Right renal cortex interstitium (tissue), 3 donors: Measurements from ENCODE around the gene PSTPIP2. TPM values are rescaled to one million over a fixed set of nuclear protein-coding genes. Genes with fewer than 3 reads are reported as not detected.

Experiments used
- DNase-seq, 3 donors: peaks; one replicate each; pipeline ENCODE4 v3.0.0-alpha.2; 2013; ENCODE audit warnings: low read depth in 3 of 3, low spot score in 2 of 3
- polyA plus RNA-seq, 3 donors: library from polyadenylated mRNA; unstranded; fragments of 120-200 nt; gene quantifications; one replicate each; pipeline ENCODE4 v1.2.1, GENCODE V29; 2013; ENCODE audit not compliant: insufficient read length in 3 of 3

PSTPIP2 gene
- polyA plus RNA-seq, 3 donors: 9.4 to 10.2 (median 9.8) TPM

DNA sequence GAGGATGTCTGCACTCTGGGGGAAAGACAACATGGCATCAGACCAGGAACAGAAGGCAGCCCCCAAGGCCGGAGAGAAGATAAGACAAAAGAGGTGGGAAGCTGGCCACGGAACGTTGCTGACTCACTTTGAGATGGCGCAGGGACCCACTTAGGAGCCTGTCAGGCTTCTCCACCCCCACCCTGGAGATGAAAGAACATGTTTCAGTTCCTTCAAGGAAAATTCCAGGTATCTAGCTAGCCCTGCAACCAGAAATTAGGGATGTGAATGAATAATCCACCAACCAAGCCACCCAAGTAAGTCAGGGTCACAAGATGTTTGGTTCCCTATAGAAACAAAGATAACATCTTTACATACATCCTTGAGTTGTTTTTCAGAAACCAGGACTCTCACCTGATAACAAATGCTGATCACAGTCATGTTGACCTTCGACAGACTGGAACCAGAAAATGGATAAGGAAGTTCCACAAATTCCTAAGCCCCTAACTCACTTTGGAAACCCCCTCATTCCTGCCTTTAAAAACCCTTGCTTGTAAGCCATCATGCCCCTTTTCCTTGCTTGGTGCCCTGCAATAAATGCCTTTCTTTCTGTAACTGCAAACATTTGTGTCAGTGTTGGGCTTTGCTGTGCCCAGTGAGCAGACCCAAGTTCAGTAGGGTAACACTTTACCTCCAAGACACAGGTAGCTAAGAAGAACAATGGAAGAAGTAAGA is 31.9 kb downstream of the PSTPIP2 start:
- DNase-seq: no peak

DNA sequence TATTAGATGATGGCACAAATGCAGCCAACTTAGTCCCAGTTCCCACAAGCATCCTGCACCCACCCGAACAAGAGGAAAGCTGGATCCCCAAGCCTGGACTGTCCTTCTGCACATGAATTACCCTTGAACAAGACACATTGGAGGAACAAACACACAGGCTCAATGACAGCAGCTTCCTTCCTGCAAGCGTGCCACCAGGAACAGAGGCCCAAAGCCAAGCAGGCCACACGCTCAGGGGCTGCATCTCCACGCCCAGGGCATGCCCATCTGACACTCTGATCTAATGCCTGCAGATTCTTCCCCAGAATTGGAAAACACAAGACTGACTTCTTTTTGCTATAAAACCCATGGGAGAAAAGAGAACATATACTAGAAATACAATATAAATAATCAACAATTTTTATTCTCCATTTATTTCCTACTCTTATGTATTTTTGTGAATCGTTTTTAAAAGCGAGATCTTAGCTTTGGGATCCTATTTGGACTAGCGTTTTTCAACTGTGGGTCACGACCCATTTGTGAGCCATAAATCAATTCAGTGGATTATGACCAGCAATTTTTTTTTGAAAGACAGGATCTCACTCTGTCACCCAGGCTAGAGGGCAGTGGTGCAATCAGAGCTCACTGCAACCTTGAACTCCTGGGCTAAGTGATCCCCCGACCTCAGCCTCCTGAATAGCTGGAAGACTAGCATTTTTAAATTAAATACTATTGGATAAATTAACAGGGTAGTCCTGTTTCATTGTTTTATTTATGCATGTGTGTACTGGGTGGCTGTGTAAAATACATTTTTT is 34.4 kb downstream of the PSTPIP2 start:
- no peak for DNase-seq

DNA sequence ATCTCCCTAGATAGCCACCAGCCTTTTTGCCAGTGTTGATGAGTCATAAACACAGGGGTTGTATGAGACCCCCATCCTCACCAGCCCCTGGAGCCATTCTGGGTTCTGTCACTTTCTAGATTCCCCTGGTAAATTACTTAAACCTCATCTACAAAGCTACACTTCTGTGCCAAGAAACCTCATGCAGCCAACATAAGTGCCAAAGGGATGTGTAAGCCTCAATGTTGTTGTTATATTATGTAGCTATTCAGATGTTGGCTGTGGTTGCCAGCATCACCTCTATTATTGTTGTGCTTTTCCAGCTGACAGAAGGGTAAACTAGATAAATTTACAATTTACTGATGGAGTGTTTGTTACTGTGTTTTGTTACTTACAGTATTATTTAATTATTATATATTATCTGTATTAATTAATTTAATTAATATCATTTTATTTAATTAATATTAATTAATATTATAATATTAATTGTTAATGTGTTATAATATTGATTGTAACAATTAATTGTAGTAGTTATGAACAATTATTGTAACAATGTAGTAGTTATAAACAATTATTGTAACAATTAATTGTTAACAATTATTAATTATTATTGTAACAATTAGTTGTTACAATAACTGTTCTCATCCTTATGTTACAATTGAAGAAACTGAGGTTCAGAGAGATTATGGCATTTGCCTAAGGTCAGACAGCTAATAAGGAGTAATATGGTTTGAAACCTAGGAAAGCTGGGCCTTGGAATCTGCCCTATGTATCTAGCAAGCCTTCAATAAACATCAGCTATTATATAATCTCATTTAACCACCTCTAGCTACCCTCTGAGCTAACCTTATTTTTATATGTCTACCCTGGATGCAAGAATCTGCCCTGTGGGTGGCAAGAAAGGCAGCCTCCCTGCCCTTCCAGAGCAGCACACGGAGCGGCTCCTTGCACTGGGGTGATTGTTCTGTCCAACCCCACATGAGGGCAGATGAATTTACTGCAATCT is 36.1 kb downstream of the PSTPIP2 start:
- no peak for DNase-seq

- DNase-seq: no peak
These were observed 37.8 kb downstream of the PSTPIP2 start for GRCh38 chr18:46034230-46034629.

GRCh38 chr18:46031741-46032140 is 40.3 kb downstream of the PSTPIP2 start:
- DNase-seq: no peak

DNA sequence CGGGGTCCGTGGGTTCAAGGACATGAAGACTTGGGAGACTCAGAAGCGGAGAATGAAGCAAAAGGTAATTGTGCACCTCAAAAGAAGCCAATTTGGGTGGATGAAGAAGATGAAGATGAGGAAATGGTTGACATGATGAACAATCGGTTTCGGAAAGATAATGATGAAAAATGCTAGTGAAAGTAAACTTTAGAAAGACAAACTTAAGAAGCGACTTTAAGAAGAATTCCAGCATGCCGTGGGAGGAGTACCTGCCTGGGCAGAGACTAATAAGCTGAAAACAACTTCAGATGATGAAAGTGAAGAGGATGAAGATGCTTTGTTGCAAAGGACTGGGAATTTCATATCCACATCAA is 43.5 kb downstream of the PSTPIP2 start:
- no peak for DNase-seq

DNA sequence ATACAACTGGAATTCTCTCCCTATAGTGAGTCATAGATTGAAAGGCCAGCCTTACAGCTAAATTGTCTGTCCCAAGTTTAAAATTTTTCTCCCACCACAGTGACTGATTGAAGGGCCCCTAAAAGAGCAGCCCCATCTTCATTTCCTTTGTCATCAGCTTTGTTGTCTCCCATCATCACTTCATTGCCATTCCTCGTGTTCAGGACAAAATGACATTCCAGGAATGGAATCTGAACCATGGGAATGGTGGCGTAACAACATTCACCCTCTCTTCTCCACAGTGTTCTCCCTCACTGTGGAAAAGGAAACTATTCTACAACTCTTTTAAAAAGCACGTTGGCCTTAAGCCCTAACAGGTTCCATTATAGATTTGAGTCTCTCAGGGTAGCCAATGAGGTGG is 52.1 kb downstream of the PSTPIP2 start:
- no peak for DNase-seq

DNA sequence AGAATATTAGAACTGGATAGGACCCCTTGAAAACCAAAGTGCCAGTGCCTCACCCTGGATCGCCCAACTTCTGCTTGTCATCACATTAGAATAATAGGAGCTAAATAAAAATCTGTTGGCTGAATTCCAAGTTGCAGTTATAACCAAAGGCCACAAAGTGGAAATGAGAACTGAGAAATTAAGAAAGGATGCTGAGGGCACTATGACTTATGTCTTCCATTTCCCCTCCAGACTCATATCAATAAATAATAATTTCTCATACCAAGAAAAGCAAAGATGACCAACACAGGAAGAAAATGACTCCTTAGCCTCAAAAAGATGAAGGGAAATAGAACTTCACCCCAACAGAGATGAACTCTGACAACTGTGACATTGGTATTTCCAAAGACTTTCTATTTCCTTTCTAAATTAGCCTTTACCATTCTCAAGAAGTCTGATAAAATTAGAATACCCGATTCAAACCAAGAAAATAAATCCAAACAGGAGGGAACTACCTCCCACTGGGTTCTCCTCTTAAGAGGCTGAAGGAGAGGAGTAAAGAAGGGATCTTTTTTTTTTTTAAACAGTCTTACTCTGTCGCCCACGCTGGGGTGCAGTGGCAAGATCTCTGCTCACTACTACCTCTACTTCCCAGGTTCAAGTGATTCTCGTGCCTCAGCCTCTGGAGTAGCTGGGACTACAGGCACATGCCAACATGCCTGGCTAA is 58.4 kb downstream of the PSTPIP2 start:
- DNase-seq: no peak

GRCh38 chr18:46010676-46011075 is 61.4 kb downstream of the PSTPIP2 start:
- DNase-seq: no peak

GRCh38 chr18:46010050-46010449 is 62.0 kb downstream of the PSTPIP2 start:
- no peak for DNase-seq

GRCh38 chr18:46009125-46009840 is 62.8 kb downstream of the PSTPIP2 start:
- DNase-seq: no peak

GRCh38 chr18:46008531-46008930 is 63.5 kb downstream of the PSTPIP2 start:
- no peak for DNase-seq

DNA sequence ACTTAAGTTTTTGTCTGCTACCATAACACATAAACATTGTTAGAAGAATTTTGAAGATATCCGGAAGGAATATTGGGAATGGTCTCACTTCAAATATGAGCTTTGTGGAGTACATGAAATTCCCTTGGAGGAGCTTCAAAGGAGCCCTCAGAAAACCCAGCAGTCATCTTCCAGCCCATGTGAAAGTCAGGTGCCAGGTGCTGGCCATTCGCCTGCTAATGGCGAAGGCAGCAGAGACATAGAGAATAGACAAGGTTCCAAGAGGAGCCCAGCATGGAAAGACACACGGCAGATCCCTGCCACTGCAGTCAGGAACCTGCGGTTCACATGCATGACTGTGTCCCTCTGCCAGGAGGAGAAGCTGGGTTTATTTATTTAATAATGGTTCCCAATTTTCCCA is 64.9 kb downstream of the PSTPIP2 start:
- no peak for DNase-seq

GRCh38 chr18:46002934-46003333 is 69.1 kb downstream of the PSTPIP2 start:
- no peak for DNase-seq

DNA sequence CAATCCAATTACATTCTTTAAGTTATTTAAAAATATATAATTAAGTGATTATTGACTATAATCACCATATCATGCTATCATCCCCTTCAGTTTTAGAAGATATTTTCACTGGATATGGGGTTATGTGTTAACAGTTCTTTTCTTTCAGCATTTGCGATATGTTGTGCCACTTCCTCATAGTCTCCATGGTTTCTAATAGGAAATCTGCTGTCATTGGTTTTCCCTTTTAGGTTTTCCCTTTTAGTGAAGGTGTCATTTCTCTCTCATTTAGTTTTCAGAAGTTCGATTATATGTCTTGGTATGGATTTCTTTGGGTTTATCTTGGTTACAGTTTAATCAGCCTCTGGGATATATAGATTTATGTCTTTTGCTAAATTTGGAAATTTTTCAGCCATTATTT is 70.2 kb downstream of the PSTPIP2 start:
- no peak for DNase-seq

GRCh38 chr18:46001074-46001473 is 71.0 kb downstream of the PSTPIP2 start:
- no peak for DNase-seq

DNA sequence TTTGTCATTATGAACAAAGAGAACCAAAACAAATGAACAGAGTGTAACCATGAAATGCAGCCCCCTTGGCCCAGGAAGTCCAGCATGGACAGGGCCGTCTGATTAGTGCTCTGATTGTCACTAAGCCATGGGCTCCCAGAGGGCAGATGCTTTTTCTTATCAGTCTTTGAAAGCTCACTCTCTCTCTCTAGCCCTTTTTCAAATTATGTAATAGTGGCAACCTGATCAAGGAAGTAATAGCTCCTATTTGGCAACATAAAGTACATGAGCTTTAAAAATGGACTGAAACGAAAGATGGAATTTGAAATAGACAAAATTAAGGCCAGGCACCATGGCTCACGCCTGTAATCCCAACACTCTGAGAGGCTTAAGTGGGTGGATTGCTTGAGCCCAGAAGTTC is 72.5 kb downstream of the PSTPIP2 start:
- no peak for DNase-seq

- no peak for DNase-seq
These were observed 73.8 kb downstream of the PSTPIP2 start for GRCh38 chr18:45998244-45998643.

DNA sequence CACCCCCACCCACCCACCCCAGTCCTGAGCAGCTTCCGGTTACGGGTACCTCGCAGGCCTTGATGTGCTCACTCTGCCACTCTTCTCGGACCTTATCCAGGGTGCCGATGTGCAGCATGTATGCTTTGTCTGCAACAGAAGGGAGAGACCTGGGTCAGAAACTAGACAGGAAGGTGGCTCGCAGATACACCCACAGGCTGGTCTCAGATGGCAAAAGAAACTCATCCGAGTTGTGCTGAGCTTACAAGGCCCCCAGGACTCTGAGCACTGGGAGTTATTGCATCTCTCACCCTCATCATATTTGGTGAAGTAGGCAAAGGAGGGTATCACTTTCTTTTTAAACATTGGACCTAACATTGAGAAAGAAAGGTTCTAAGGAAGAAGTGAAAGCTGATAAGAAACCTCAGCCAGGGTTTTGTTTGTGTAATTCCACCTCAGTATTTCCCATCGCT is 74.3 kb downstream of the PSTPIP2 start:
- DNase-seq: no peak

DNA sequence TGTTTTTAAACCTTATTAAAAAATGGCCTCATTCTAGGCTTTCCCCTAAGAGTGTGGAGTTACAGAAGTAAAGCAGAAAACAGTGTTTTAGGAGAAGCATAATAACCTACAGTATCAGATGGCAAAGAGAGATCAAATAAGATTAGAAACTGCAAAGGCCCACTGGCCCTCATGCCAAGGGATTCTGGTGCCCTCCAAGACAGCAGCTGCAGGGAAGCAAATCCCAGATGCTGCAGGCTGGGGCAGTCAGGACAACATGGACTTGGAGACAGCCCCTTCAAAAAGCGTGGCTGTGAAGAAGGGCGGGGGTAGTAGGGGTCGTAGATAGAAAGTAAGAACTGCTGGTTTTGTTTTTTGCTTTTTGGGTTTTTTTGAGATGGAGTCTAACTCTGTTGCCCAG is 76.6 kb downstream of the PSTPIP2 start:
- no peak for DNase-seq
